ENCODE data around the gene FHIT. TPM values are rescaled to one million over a fixed set of nuclear protein-coding genes. Genes with fewer than 3 reads are reported as not detected.

FHIT gene
- polyA plus RNA-seq, 1 experiment = 0.11 TPM

DNA sequence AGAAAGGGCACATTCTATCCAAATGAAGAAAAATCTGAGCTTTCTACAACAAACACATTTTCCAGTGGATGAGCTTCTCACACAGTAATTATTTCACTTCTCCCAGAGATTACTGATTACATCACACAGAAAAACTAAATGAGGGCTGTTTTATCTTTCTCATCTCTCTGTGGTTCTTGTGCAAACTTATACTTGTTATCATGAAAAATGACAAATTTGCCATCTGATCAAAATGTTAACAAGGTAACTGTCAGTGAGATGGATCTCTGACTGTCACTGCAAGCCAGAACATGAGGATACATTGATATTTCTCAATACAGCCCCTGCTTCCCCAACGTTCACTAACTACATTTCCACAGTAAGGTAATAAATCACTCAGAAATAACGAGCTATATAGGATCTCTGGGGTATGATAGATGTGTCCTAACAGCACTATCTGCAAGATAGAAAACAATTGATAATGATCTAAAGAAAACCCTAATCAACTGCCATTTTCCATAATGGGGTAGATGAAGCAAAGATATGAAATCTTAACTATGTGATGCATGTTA is 1372.1 kb downstream of the FHIT start:
- CTCF ChIA-PET = no interaction called here
- TF ChIP-seq, protein P1, sequence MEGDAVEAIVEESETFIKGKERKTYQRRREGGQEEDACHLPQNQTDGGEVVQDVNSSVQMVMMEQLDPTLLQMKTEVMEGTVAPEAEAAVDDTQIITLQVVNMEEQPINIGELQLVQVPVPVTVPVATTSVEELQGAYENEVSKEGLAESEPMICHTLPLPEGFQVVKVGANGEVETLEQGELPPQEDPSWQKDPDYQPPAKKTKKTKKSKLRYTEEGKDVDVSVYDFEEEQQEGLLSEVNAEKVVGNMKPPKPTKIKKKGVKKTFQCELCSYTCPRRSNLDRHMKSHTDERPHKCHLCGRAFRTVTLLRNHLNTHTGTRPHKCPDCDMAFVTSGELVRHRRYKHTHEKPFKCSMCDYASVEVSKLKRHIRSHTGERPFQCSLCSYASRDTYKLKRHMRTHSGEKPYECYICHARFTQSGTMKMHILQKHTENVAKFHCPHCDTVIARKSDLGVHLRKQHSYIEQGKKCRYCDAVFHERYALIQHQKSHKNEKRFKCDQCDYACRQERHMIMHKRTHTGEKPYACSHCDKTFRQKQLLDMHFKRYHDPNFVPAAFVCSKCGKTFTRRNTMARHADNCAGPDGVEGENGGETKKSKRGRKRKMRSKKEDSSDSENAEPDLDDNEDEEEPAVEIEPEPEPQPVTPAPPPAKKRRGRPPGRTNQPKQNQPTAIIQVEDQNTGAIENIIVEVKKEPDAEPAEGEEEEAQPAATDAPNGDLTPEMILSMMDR (IDR thresholded peaks at IDR 0.05; ENCODE audit: insufficient read depth, low read depth, low read length) = no peak
- Histone ChIP-seq H3K36me3 (ENCODE audit: control insufficient read depth, insufficient read depth, low read length) (no peaks in the 10 kb centered on the region), H3K27me3 (ENCODE audit: control insufficient read depth, insufficient read depth, low read length) (peaks cover 2% of the 10 kb centered on the region; the same call in 1 of the 2 replicates), H3K4me3 (ENCODE audit: low read depth, low read length) (no peak overlapping the region)
- POLR2A ChIA-PET = no interaction called here
- DNase-seq (ENCODE audit: low read depth) = no peak

DNA sequence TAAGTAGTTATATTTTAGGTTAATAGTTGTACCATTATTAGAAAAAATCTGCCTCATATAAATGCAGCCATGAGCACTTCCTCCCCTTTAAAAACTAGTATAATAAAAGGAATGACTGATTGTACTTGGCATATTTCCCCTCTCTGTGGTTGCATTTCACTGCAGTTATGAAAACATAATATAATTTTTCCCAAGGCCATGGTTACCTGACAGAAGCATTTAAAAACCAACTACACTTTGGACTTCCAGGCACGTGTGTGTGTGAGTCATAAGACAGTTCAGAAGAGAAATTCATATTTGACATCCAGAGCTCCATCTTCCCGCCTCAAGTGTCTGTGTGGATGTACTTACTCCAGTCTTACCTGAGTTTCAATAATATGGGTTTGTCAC is 1373.2 kb downstream of the FHIT start:
- CTCF ChIA-PET = no interaction called here
- H3K27me3 ChIP-seq (ENCODE audit: control insufficient read depth, insufficient read depth, low read length) = peaks cover 2% of the 10 kb centered on the region; the same call in 1 of the 2 replicates
- no peak for DNase-seq (ENCODE audit: low read depth)
- H3K36me3 ChIP-seq (ENCODE audit: control insufficient read depth, insufficient read depth, low read length) = no peaks in the 10 kb centered on the region
- H3K4me3 ChIP-seq (ENCODE audit: low read depth, low read length) = no peak overlapping the region
- POLR2A ChIA-PET = no interaction called here
- TF ChIP-seq, protein P1 (IDR thresholded peaks at IDR 0.05; ENCODE audit: insufficient read depth, low read depth, low read length) = no peak

DNA sequence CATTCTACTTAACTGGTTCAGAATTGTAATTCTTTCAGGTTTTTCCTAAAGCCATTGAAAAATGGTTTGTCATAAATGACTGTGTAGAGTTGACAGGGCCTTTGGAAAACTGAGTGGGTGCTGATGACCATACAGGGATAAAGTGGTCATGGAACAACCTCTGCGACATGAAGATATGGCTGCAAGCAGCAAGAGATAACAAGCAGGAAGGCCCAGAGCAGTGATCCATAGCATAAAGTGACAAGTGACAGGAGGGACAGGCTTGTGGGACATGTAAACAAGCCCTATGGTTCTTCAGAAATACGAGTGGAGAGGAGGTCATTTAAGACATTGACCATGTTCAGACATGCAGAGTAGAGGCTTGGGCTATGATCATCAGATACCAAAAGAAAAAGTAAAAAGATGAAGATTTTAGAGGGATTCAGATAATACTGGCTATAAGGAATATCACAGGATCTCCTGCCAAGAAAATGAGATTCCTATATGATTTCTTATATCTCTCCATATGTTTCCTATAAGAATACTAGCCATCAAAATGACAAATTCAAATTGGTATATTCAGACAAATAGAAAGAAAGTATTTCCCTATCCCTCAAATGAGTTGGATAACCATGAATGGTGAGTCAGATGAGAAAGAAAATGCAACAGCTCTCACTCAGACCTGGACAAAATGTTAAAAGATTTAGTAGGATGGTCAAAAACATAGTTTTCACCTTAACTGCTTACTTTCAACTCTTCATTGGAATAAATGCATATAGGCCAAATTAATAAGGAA is 1373.8 kb downstream of the FHIT start:
- Histone ChIP-seq H3K36me3 (ENCODE audit: control insufficient read depth, insufficient read depth, low read length) (no peaks in the 10 kb centered on the region), H3K4me3 (ENCODE audit: low read depth, low read length) (no peak overlapping the region), H3K27me3 (ENCODE audit: control insufficient read depth, insufficient read depth, low read length) (peaks cover 2% of the 10 kb centered on the region; the same call in 1 of the 2 replicates)
- ChIA-PET CTCF (no interaction called here), POLR2A (no interaction called here)
- no peak for DNase-seq (ENCODE audit: low read depth)
- TF ChIP-seq, protein P1 (IDR thresholded peaks at IDR 0.05; ENCODE audit: insufficient read depth, low read depth, low read length) = no peak

DNA sequence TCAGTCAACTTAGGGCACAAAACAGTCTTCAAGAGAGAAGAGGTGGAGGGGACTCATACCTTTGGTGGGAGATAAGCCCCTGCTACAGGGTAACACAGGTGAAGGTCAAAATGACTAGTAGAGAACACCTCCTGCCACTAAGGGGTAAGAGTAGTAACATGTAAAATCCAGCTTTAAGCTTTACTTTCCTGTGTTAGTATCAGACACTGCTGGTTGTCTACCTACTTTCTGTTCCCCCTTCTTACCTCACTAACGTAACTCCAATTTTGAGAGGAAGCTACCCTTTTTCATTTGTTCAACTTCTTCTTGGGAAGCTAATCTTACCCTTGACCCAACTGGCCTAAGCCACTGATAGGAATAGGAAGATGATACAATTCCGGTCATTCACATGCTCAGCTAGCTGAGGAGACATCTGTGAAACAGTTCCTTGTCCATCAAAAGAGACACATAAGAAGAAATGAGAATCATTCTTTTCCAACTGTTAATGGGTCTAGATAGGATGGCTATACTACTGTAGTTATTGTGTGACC is 1374.7 kb downstream of the FHIT start:
- POLR2A ChIA-PET = no interaction called here
- TF ChIP-seq, protein P1 (IDR thresholded peaks at IDR 0.05; ENCODE audit: insufficient read depth, low read depth, low read length) = no peak
- H3K27me3 ChIP-seq (ENCODE audit: control insufficient read depth, insufficient read depth, low read length) = peaks cover 2% of the 10 kb centered on the region; the same call in 1 of the 2 replicates

DNA sequence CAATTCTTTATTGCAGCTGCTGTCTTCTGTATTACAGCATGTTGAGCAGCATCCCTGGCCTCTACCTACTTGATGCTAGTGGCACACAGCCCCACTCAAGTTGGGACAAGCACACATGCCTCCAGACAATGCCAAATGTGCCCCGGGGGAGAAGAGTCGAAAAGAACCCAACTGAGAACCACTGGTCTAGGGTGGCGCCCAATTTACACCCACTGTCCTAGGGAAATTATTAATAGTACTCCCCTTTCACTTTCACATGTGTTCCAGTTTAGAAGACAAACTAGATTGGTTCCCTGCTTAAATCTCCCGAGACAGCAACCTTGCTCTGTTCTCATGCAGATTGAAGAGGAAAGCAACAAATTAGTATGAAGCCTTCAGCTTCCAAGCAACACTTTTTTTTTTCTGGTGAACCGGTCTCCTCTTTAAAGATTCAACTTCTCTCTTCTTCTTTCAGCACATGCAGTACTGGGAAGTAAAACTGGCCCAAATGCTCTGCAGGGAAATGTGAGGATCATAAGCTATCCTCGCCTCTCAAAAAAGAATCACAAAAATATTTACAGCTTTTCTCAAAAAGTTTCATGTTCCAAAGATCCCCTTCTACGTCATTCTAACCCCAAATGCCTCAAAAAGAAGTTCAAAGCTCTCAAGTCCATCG is 1377.5 kb downstream of the FHIT start:
- ChIA-PET CTCF (interaction anchor here (0.5 kb wide), 1 partner anchor 1906 kb away, joined by 3 read pairs; no protein-coding TSS in a partner anchor), POLR2A (no interaction called here)
- no peaks in the 10 kb centered on the region for H3K36me3 ChIP-seq (ENCODE audit: control insufficient read depth, insufficient read depth, low read length)
- H3K4me3 ChIP-seq (ENCODE audit: low read depth, low read length) = no peak overlapping the region
- TF ChIP-seq, protein P1 (IDR thresholded peaks at IDR 0.05; ENCODE audit: insufficient read depth, low read depth, low read length) = no peak
- DNase-seq (ENCODE audit: low read depth) = no peak
- H3K27me3 ChIP-seq (ENCODE audit: control insufficient read depth, insufficient read depth, low read length) = no peaks in the 10 kb centered on the region

More for the DNA sequence above, 1374.7 kb downstream of the FHIT start:
- CTCF ChIA-PET = no interaction called here
- Histone ChIP-seq H3K36me3 (ENCODE audit: control insufficient read depth, insufficient read depth, low read length) (no peaks in the 10 kb centered on the region), H3K4me3 (ENCODE audit: low read depth, low read length) (no peak overlapping the region)
- DNase-seq (ENCODE audit: low read depth) = no peak

Measured in BJ (cell line).